K562 (cell line): ENCODE measurements around the gene ALG1. TPM values are rescaled to one million over a fixed set of nuclear protein-coding genes. Genes with fewer than 3 reads are reported as not detected.
A peak's percentile ranks its signal among the peaks of the same experiment; 100 is the strongest.

ENCODE experiments used
- ATAC-seq: fragments of 200-7000 bp; cut with Tn5 transposase; 3 replicates; pipeline ENCODE4 v1.9.1; 2020; ENCODE audit warnings: moderate library complexity
- BruUV-seq: library from RNA; stranded (reverse); fragments of 400-500 nt; replicated peaks from 2 replicates; lab custom pipeline; 2021; lab: Mats Ljungman, UMichigan
- CTCF ChIA-PET: fragments of 300-600 bp; formaldehyde crosslinking; extraction: SDS; loops from one replicate; lab custom pipeline; 2021; ENCODE audit warnings: low intra/inter-chr PET ratio; lab: Yijun Ruan, JAX
- POLR2A ChIA-PET: fragments of 300-600, 350-650 bp; sonication (Branson Sonifier 250); formaldehyde crosslinking; extraction: SDS; loops from one replicate; lab custom pipeline; 2021; ENCODE audit warnings: antibody characterized with exemption, inconsistent platforms; lab: Yijun Ruan, JAX
- DNase-seq, 4 experiments: peaks; one replicate each; pipeline versions ENCODE4 v3.0.0 to v3.0.0-alpha.2; 2011 to 2018; ENCODE audit warnings: low spot score in 3 of 4, mixed read lengths in 3 of 4; ENCODE audit errors: extremely low read depth in 1 of 4
- FAIRE-seq: peaks from 2 replicates; lab custom pipeline; 2011; peaks lifted over from hg19 to GRCh38; lab: Jason Lieb, UNC
- H2AFZ ChIP-seq: 2 replicates; pipeline ENCODE4 v1.6.0; 2011; ENCODE audit warnings: low read depth, low read length, control low read depth, inconsistent platforms
- H3K27ac ChIP-seq: fragments of 200-600 bp; 3 replicates; pipeline ENCODE4 v1.8.0; 2011; ENCODE audit warnings: low read depth, mild to moderate bottlenecking, control low read depth, inconsistent platforms, low read length, moderate library complexity, mixed read lengths; ENCODE audit errors: extremely low read depth
- H3K27me3 ChIP-seq, 2 experiments: fragments of 300-600 bp in 1 of 2; 2 replicates in 1 of 2; 3 replicates in 1 of 2; pipeline versions ENCODE4 v1.6.0 to v1.8.0; 2011; ENCODE audit warnings: inconsistent platforms in 2 of 2, low read length in 2 of 2, mild to moderate bottlenecking in 1 of 2, mixed read lengths in 1 of 2, moderate library complexity in 1 of 2; ENCODE audit not compliant: control insufficient read depth in 2 of 2, insufficient read depth in 2 of 2
- H3K36me3 ChIP-seq: fragments of 300-600 bp; 3 replicates; pipeline ENCODE4 v1.8.0; 2011; ENCODE audit warnings: mild to moderate bottlenecking, low read length, inconsistent platforms; ENCODE audit not compliant: control insufficient read depth, insufficient read depth
- H3K4me1 ChIP-seq, 2 experiments: fragments of 200-600 bp in 1 of 2; replicated peaks in 1 of 2; 2 replicates in 1 of 2; 3 replicates in 1 of 2; pipeline versions ENCODE4 v1.5.1 to v1.8.0; 2011; ENCODE audit warnings: inconsistent platforms in 2 of 2, low read length in 2 of 2, mild to moderate bottlenecking in 1 of 2, mixed read lengths in 1 of 2, moderate library complexity in 1 of 2; ENCODE audit not compliant: control insufficient read depth in 2 of 2, insufficient read depth in 2 of 2
- H3K4me2 ChIP-seq: 2 replicates; pipeline ENCODE4 v1.6.1; 2011; ENCODE audit warnings: low read length, control low read depth, inconsistent platforms, mixed read lengths; ENCODE audit not compliant: insufficient read depth
- H3K4me3 ChIP-seq: fragments of 200-600 bp; sonication (generic), shearing (Covaris generic); 2 replicates; pipeline ENCODE4 v1.5.1; 2016; ENCODE audit warnings: control low read depth, inconsistent platforms
- H3K79me2 ChIP-seq: fragments of 200-600 bp; 3 replicates; pipeline ENCODE4 v1.8.0; 2011; ENCODE audit warnings: low read length, inconsistent platforms; ENCODE audit not compliant: control insufficient read depth, insufficient read depth
- H3K9ac ChIP-seq, 2 experiments: 2 replicates each; pipeline versions ENCODE4 v1.6.0 to v1.6.1; 2011; ENCODE audit warnings: low read depth in 2 of 2, low read length in 2 of 2, control low read depth in 1 of 2, inconsistent platforms in 1 of 2, mild to moderate bottlenecking in 1 of 2, mixed read lengths in 1 of 2; ENCODE audit not compliant: insufficient read depth in 1 of 2
- H3K9me1 ChIP-seq: one replicate; pipeline ENCODE4 v1.6.0; 2011; ENCODE audit warnings: inconsistent platforms, mild to moderate bottlenecking, low read length, moderate library complexity; ENCODE audit not compliant: control insufficient read depth, insufficient read depth
- H3K9me3 ChIP-seq: replicated peaks from 2 replicates; pipeline ENCODE4 v1.5.1; 2011; ENCODE audit warnings: low read depth, low read length, inconsistent platforms; ENCODE audit not compliant: control insufficient read depth, insufficient read depth
- H4K20me1 ChIP-seq: replicated peaks from 2 replicates; pipeline ENCODE4 v1.6.1; 2011; ENCODE audit warnings: low read length, inconsistent platforms, mixed read lengths; ENCODE audit not compliant: control insufficient read depth, insufficient read depth
- ARID1B ChIP-seq: fragments of 450-650 bp; IDR thresholded peaks from 2 replicates; pipeline ENCODE4 v1.6.1; 2016; ENCODE audit warnings: antibody characterized with exemption, mild to moderate bottlenecking, inconsistent platforms
- MAFG ChIP-seq: fragments of 450-650 bp; conservative IDR thresholded peaks from 2 replicates; pipeline ENCODE4 v1.6.1; 2016; ENCODE audit warnings: missing genetic modification characterization, missing compliant biosample characterization
- NFIC ChIP-seq: fragments of 450-650 bp; IDR thresholded peaks from 2 replicates; pipeline ENCODE4 v1.6.1; 2017; ENCODE audit warnings: mild to moderate bottlenecking, inconsistent platforms
- TEAD2 ChIP-seq: fragments of 450-650 bp; IDR thresholded peaks from 2 replicates; pipeline ENCODE4 v1.6.1; 2016; ENCODE audit warnings: missing genetic modification characterization, control low read depth, missing compliant biosample characterization
- ZNF431 ChIP-seq: sonication (generic); formaldehyde crosslinking; IDR thresholded peaks from 2 replicates; pipeline ENCODE4 v1.8.0; 2022; ENCODE audit warnings: mild to moderate bottlenecking, missing genetic modification reagents
- ZNF830 ChIP-seq: fragments of 250-450 bp; sonication (Bioruptor Pico); IDR thresholded peaks from 2 replicates; pipeline ENCODE4 v1.5.0; 2021; ENCODE audit warnings: mild to moderate bottlenecking
- ZSCAN29 ChIP-seq: fragments of 450-650 bp; IDR thresholded peaks from 2 replicates; pipeline ENCODE4 v1.6.1; 2017
- WGBS: fragments of 100-300 bp; shearing (Covaris generic); methylation state at CpG from one replicate; pipeline ENCODE4 v1.1.6; 2016; ENCODE audit warnings: low coverage, mixed read lengths; ENCODE audit not compliant: insufficient coverage; ENCODE audit errors: missing lambda C conversion rate; 5-methylcytosine and 5-hydroxymethylcytosine counted together
- in situ Hi-C: fragments of 300-500 bp; cut with MboI; formaldehyde crosslinking; loops from 4 replicates; pipeline ENCODE4 v1.15.0; 2018; ENCODE audit warnings: inconsistent platforms, mixed read lengths
- intact Hi-C: fragments of 100-400 bp; cut with micrococcal nuclease; formaldehyde crosslinking; loops from 2 replicates; pipeline ENCODE4 v1.14.2; 2022
- polyA plus RNA-seq, 8 experiments: library from polyadenylated mRNA; depleted of rRNA in 4 of 8; stranded (reverse) in 5 of 8; unstranded in 3 of 8; fragments of >200 nt; fragmentation: Nextera tagmentation in 2 of 8; fragmentation: Illumina TruSeq in 1 of 8; extraction: Ambion mirVana in 2 of 8; extraction: Trizol in 1 of 8; gene quantifications; 2 replicates each; pipeline versions ENCODE4 v1.2.1 to v1.2.3, GENCODE V29; 2011 to 2014; ENCODE audit warnings: inconsistent platforms in 1 of 8, missing spikeins in 1 of 8
- total RNA-seq, 7 experiments: library from RNA; depleted of rRNA in 6 of 7; stranded (reverse); fragments of >200 nt in 6 of 7; fragmentation: Illumina TruSeq in 2 of 7; extraction: Trizol in 2 of 7; gene quantifications; 2 replicates each; pipeline versions ENCODE4 v1.2.1 to v1.2.3, GENCODE V29; 2011 to 2021; ENCODE audit warnings: low replicate concordance in 1 of 7
- TF ChIP-seq, protein P1 (sequence below): fragments of 450-650 bp; IDR thresholded peaks from 2 replicates; pipeline ENCODE4 v1.6.1; 2016; ENCODE audit warnings: missing biosample characterization, missing genetic modification characterization
- TF ChIP-seq, protein P2 (sequence below): fragments of 250-450 bp; sonication (Bioruptor Pico); IDR thresholded peaks from 2 replicates; pipeline ENCODE4 v1.5.0; 2020; ENCODE audit warnings: mild to moderate bottlenecking

The ALG1 gene
- total and polyA plus RNA-seq, 9 of the 15 experiments (the other 6 are each of a cell fraction or from before 2014, with no cell fraction given) = 1.1 to 26.4 (median 18.3) TPM

DNA sequence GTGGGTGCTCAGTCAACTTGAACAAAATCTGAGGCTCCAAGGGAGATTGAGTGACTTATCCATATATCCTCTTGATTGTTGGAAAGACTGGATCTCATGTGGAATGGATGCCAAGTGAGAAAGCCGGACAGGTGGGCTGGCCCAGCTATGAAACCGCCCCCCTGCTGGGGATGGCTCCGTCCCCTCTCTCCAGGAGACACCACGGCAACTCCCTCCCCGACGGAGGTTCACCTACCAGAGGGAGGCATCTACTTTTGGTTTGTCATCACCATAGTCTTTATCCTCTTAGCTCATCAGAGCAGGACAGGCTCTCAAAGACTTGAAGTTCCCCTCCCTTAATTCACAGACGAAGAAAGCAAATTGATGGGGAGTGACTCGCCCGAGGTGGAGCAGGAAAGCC lies 1.8 kb upstream of the ALG1 start (continued):
- TF ChIP-seq ZNF830 (CRISPR knock-in tag) (no peak), NFIC (no peak), ZSCAN29 (no peak), MAFG (tag) (no peak), ARID1B (no peak)
- TF ChIP-seq, protein P1, sequence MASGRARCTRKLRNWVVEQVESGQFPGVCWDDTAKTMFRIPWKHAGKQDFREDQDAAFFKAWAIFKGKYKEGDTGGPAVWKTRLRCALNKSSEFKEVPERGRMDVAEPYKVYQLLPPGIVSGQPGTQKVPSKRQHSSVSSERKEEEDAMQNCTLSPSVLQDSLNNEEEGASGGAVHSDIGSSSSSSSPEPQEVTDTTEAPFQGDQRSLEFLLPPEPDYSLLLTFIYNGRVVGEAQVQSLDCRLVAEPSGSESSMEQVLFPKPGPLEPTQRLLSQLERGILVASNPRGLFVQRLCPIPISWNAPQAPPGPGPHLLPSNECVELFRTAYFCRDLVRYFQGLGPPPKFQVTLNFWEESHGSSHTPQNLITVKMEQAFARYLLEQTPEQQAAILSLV = no peak
- TF ChIP-seq, protein P2, sequence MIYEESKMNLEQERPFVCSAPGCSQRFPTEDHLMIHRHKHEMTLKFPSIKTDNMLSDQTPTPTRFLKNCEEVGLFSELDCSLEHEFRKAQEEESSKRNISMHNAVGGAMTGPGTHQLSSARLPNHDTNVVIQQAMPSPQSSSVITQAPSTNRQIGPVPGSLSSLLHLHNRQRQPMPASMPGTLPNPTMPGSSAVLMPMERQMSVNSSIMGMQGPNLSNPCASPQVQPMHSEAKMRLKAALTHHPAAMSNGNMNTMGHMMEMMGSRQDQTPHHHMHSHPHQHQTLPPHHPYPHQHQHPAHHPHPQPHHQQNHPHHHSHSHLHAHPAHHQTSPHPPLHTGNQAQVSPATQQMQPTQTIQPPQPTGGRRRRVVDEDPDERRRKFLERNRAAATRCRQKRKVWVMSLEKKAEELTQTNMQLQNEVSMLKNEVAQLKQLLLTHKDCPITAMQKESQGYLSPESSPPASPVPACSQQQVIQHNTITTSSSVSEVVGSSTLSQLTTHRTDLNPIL = no peak

DNA sequence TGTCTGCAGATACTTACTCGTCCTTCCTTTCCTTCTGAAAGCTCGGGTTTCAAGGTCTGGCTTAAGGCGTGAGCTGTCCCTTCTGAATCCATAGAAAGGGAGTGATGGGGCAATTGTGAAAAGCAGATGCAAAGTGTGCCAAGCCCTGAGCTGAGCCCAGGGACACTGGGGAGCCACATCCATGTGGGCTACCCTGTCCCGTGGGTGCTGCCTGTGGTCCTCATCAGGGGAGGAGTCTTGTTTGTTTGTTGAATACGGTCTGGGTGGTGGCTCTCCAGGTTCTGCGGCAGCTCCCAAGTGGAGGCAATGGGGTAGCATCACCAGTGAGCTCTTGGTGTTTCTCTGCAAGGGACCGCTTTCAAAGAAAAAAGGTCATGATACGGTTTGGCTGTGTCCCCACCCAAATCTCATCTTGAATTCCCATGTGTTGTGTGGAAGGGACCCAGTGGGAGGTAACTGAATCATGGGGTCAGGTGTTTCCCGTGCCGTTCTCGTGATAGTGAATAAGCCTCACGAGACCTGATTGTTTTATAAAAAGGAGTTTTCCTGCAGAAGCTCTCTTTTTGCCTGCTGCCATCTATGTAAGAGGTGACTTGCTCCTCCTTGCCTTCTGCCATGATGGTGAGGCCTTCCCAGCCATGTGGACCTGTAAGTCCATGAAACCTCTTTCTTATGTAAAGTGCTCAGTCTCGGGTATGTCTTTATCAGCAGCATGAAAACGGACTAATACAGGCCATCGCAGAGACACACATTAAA lies 1.0 kb upstream of the ALG1 start:
- Histone ChIP-seq H3K27me3 (peaks cover 14 to 15% of the 10 kb centered on the region in 2 experiments; a peak in 4 of 5 replicates), H3K36me3 (peaks cover 16% of the 10 kb centered on the region; the same call in 2 of the 3 replicates), H4K20me1 (no peaks in the 10 kb centered on the region), H2AFZ (peak overlapping the region; percentile 96), H3K9me3 (peaks cover 5% of the 10 kb centered on the region; the same call in 1 of the 2 replicates), H3K4me1 (peaks cover 6 to 10% of the 10 kb centered on the region in 2 experiments; a peak in 3 of 5 replicates), H3K4me2 (peak overlapping the region; percentile 99; the same call in 1 of the 2 replicates), H3K4me3 (no peak overlapping the region), H3K9ac (no peak overlapping the region), H3K9me1 (no peaks in the 10 kb centered on the region), H3K27ac (no peak overlapping the region), H3K79me2 (peaks cover 16% of the 10 kb centered on the region)
- in situ Hi-C loops = no loop called here
- intact Hi-C loops = no loop called here
- ChIA-PET POLR2A (interaction anchor here (0.5 to 1.5 kb wide), 2 partner anchors 11 to 19 kb away, joined by 3 to 6 read pairs; no protein-coding TSS in a partner anchor), CTCF (no interaction called here)
- no TSS peak for BruUV-seq
- DNase-seq (no peak), FAIRE-seq (no peak), ATAC-seq (no peak)
- TF ChIP-seq TEAD2 (tag) (no peak), ZNF431 (CRISPR knock-in tag) (peak; percentile 94)
- WGBS = 59% methylated on average over 14 of the region's 15 CpGs
